ENCODE measurements around the gene MYL10. TPM values are rescaled to one million over a fixed set of nuclear protein-coding genes. Genes with fewer than 3 reads are reported as not detected.
"Not testable (repeated sequence)": the region's sequence is repeated elsewhere in the genome, so short reads cannot be mapped to it uniquely, and the experiment has no call there.

The MYL10 gene
- total RNA-seq, 2 experiments from 2014 or later: not detected

DNA sequence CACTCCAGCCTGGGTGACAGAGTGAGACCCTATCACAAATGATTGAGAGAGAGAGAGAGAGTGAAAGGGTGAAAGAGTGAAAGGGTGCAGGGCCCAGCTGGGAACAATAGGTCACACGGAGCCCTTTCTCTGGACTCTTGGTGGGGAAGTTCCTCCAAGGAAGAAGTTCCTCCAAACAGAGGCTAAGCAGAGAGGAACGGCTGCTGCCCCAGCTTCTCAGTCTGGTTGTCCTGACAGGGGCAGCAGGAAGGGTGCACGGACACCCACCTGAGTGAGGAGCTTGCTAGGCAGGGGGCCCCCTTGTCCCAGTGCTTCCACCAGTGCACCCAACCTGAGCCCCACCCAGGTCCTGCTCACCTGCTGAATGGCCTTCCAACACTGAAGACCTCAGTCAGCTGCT, 38.8 kb upstream of the MYL10 start:
- ATAC-seq: no peak
- Mint-ChIP-seq H3K27me3 (ENCODE audit: low read depth) (no peaks in the 10 kb centered on the region), H3K4me1 (ENCODE audit: low read depth) (no peaks in the 10 kb centered on the region), H3K4me3 (no peak overlapping the region), H3K36me3 (ENCODE audit: low read depth) (no peaks in the 10 kb centered on the region), H3K9me3 (ENCODE audit: insufficient read depth) (no peaks in the 10 kb centered on the region), H3K27ac (no peak overlapping the region)
- DNase-seq: no peak
- CTCF ChIA-PET: interaction anchor here (1.7 kb wide), 1 partner anchor 65 kb away, joined by 4 read pairs; no protein-coding TSS in a partner anchor
- POLR2A ChIA-PET: no interaction called here

DNA sequence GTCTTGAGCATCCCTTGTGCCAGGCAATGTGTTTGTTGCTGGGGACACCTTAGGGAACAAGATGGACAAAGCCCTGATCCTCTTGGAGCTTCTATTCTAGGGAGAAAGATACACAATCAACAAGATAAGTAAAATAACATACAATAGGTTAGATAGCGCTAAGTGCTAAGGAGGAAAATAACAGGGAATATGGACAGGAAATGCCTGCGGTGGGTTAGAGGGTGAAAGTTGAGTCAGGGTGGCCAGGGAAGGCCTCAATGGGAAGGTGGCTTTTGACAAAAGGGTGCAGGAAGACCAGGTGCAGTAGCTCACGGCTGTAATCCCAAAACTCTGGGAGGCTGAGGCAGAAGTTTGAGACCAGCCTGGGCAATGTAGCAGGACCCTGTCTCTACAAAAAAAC, 38.3 kb upstream of the MYL10 start:
- ATAC-seq: no peak

DNA sequence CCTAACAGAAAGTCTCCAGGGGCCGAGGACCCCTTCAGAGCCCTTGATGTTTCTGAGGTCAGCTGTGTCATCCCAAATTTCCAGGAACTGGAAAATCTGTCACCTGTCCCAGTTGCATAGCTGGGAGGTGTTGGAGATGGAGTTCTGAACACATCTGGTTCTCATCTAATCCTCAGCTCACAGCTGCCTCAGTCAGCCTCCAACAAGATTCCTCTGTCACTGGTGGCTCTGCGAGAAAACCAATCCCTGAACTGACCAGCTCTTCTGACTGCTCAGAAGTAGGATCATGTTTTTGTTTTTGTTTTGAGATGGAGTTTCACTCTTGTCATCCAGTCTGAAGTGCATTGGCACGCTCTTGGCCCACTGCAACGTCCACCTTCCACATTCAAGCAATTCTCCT, 37.6 kb upstream of the MYL10 start:
- DNase-seq: no peak
- no peaks in the 10 kb centered on the region for H3K27me3 Mint-ChIP-seq (ENCODE audit: low read depth)
- H3K9me3 Mint-ChIP-seq (ENCODE audit: insufficient read depth): no peaks in the 10 kb centered on the region
- CTCF ChIA-PET: interaction anchor here (1.7 kb wide), 1 partner anchor 64 kb away, joined by 4 read pairs; no protein-coding TSS in a partner anchor
- POLR2A ChIA-PET: no interaction called here
- H3K4me3 Mint-ChIP-seq: no peak overlapping the region
- no peaks in the 10 kb centered on the region for H3K4me1 Mint-ChIP-seq (ENCODE audit: low read depth)
- no peak for ATAC-seq
- H3K27ac Mint-ChIP-seq: no peak overlapping the region
- H3K36me3 Mint-ChIP-seq (ENCODE audit: low read depth): no peaks in the 10 kb centered on the region

More for the DNA sequence above, 38.3 kb upstream of the MYL10 start:
- H3K4me3 Mint-ChIP-seq: no peak overlapping the region
- H3K9me3 Mint-ChIP-seq (ENCODE audit: insufficient read depth): no peaks in the 10 kb centered on the region
- H3K4me1 Mint-ChIP-seq (ENCODE audit: low read depth): no peaks in the 10 kb centered on the region
- H3K36me3 Mint-ChIP-seq (ENCODE audit: low read depth): no peaks in the 10 kb centered on the region
- ChIA-PET CTCF (interaction anchor here (1.7 kb wide), 1 partner anchor 64 kb away, joined by 4 read pairs; no protein-coding TSS in a partner anchor), POLR2A (no interaction called here)
- H3K27me3 Mint-ChIP-seq (ENCODE audit: low read depth): no peaks in the 10 kb centered on the region
- H3K27ac Mint-ChIP-seq: no peak overlapping the region
- no peak for DNase-seq

GRCh38 chr7:101666293-101666692, 37.2 kb upstream of the MYL10 start:
- Mint-ChIP-seq H3K4me1 (ENCODE audit: low read depth) (no peaks in the 10 kb centered on the region), H3K27me3 (ENCODE audit: low read depth) (no peaks in the 10 kb centered on the region), H3K4me3 (no peak overlapping the region), H3K36me3 (ENCODE audit: low read depth) (no peaks in the 10 kb centered on the region), H3K27ac (no peak overlapping the region), H3K9me3 (ENCODE audit: insufficient read depth) (no peaks in the 10 kb centered on the region)
- DNase-seq: no peak
- ATAC-seq: no peak
- CTCF ChIA-PET: interaction anchor here (1.7 kb wide), 1 partner anchor 63 kb away, joined by 4 read pairs; no protein-coding TSS in a partner anchor
- POLR2A ChIA-PET: no interaction called here

GRCh38 chr7:101664893-101665471, 35.9 kb upstream of the MYL10 start:
- H3K9me3 Mint-ChIP-seq (ENCODE audit: insufficient read depth): no peaks in the 10 kb centered on the region
- no peak for DNase-seq

DNA sequence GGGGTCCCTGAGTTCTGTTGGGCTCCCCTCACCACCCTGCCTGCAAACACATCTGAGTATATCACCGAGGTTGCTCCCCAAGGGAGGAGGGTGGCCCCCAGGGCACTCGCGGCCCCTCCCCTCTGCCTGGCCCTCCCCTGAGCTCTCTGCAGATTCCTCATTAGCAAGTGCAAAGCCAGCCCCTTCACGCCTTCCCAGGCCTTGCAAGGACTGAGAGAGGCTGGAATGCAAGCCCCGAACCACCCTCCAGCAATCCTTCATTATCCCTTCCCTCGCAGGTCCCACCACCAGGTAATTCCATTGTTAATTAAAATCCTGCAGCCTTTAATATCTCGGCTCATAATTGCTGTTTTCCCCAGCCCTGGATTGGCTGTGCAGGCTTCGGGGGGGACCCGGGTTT, 35.3 kb upstream of the MYL10 start:
- Mint-ChIP-seq H3K27me3 (ENCODE audit: low read depth) (no peaks in the 10 kb centered on the region), H3K36me3 (ENCODE audit: low read depth) (no peaks in the 10 kb centered on the region), H3K9me3 (ENCODE audit: insufficient read depth) (no peaks in the 10 kb centered on the region), H3K4me3 (no peak overlapping the region), H3K27ac (no peak overlapping the region), H3K4me1 (ENCODE audit: low read depth) (no peaks in the 10 kb centered on the region)
- ATAC-seq: no peak
- POLR2A ChIA-PET: no interaction called here
- CTCF ChIA-PET: no interaction called here
- no peak for DNase-seq

More at GRCh38 chr7:101664893-101665471, 35.9 kb upstream of the MYL10 start:
- ATAC-seq: no peak
- ChIA-PET POLR2A (no interaction called here), CTCF (no interaction called here)
- no peak overlapping the region for H3K27ac Mint-ChIP-seq
- no peaks in the 10 kb centered on the region for H3K36me3 Mint-ChIP-seq (ENCODE audit: low read depth)
- H3K4me3 Mint-ChIP-seq: no peak overlapping the region
- H3K4me1 Mint-ChIP-seq (ENCODE audit: low read depth): no peaks in the 10 kb centered on the region
- no peaks in the 10 kb centered on the region for H3K27me3 Mint-ChIP-seq (ENCODE audit: low read depth)

- Mint-ChIP-seq H3K27ac (no peak overlapping the region), H3K9me3 (ENCODE audit: insufficient read depth) (no peaks in the 10 kb centered on the region), H3K36me3 (ENCODE audit: low read depth) (no peaks in the 10 kb centered on the region), H3K4me1 (ENCODE audit: low read depth) (no peaks in the 10 kb centered on the region), H3K4me3 (no peak overlapping the region), H3K27me3 (ENCODE audit: low read depth) (no peaks in the 10 kb centered on the region)
- DNase-seq (no peak), ATAC-seq (no peak)
- CTCF ChIA-PET: no interaction called here
- POLR2A ChIA-PET: no interaction called here
Measured at GRCh38 chr7:101663747-101664146, 34.7 kb upstream of the MYL10 start.

DNA sequence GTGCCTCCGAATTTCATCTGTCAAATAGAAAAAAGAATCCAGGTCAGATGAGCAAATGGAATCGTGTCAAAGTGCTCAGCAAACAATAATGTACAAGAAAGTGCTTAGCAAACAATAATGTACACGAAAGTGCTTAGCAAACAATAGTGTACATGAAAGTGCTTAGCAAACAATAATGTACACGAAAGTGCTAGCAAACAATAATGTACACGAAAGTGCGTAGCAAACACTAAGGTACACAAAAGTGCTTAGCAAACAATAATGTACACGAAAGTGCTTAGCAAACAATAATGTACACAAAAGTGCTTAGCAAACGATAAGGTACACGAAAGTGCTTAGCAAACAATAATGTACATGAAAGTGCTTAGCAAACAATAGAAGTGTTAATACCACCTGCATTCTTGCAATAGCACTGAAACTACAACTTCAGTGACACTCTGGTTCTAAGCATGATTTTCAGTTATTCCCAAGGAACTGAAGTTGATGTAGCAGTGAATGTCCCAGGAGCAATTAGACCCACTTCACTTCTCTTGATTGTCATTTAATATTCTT, 33.4 kb upstream of the MYL10 start:
- no peak overlapping the region for H3K27ac Mint-ChIP-seq
- ChIA-PET POLR2A (no interaction called here), CTCF (no interaction called here)
- DNase-seq (no peak), ATAC-seq (no peak)
- H3K9me3 Mint-ChIP-seq (ENCODE audit: insufficient read depth): no peaks in the 10 kb centered on the region
- H3K4me1 Mint-ChIP-seq (ENCODE audit: low read depth): no peaks in the 10 kb centered on the region
- H3K27me3 Mint-ChIP-seq (ENCODE audit: low read depth): no peaks in the 10 kb centered on the region
- no peak overlapping the region for H3K4me3 Mint-ChIP-seq
- H3K36me3 Mint-ChIP-seq (ENCODE audit: low read depth): no peaks in the 10 kb centered on the region

GRCh38 chr7:101659706-101660105, 30.6 kb upstream of the MYL10 start:
- H3K4me1 Mint-ChIP-seq (ENCODE audit: low read depth): no peaks in the 10 kb centered on the region
- no peaks in the 10 kb centered on the region for H3K9me3 Mint-ChIP-seq (ENCODE audit: insufficient read depth)
- H3K4me3 Mint-ChIP-seq: no peak overlapping the region
- H3K36me3 Mint-ChIP-seq (ENCODE audit: low read depth): no peaks in the 10 kb centered on the region
- ATAC-seq (no peak), DNase-seq (no peak)
- H3K27me3 Mint-ChIP-seq (ENCODE audit: low read depth): peaks cover 2% of the 10 kb centered on the region
- no peak overlapping the region for H3K27ac Mint-ChIP-seq
- ChIA-PET CTCF (interaction anchor here (1.9 kb wide), 1 partner anchor 9 kb away, joined by 4 read pairs; no protein-coding TSS in a partner anchor), POLR2A (no interaction called here)

DNA sequence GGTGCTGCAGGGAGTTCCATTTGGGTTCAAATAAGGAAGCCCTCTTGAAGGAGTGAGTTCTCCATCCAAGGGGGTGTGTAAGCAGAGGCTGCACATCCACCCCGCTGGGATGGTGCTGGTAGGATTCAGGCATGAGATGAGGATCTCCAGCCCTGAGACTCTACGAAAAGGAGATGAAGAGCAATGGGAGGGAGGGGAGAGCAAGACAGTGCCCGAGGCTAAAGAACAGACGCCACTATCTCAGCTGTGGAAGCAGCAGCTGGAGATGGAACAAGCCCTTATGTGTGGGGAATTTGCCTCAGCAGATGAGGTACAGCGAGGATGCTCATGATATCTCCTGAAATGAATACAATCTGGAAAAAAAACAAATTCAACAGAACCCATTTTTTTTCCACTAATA, 28.1 kb upstream of the MYL10 start:
- Mint-ChIP-seq H3K36me3 (ENCODE audit: low read depth) (no peaks in the 10 kb centered on the region), H3K9me3 (ENCODE audit: insufficient read depth) (no peaks in the 10 kb centered on the region), H3K4me1 (ENCODE audit: low read depth) (no peaks in the 10 kb centered on the region), H3K4me3 (no peak overlapping the region), H3K27ac (no peak overlapping the region), H3K27me3 (ENCODE audit: low read depth) (peaks cover 2% of the 10 kb centered on the region)
- no peak for ATAC-seq
- ChIA-PET CTCF (no interaction called here), POLR2A (no interaction called here)
- DNase-seq: no peak

DNA sequence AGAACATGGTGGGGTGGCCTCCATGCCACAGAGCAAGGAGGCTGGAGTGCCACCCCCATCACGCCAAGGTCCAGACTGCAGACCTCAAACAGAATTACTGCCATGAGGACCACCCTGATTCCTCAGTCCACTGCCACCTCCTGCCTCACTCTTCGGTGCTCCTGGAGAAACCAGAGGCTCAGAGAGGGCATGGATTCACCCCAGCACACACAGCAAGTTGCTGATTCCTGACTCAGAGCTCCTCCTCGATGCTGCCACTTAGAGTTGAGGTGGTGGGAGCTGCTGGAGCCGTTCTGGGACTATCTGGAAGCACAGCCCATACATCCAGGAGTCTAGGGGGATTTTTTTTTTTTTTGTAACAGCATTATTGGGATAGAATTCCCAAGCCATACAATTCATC, 22.0 kb upstream of the MYL10 start:
- H3K36me3 Mint-ChIP-seq (ENCODE audit: low read depth): no peaks in the 10 kb centered on the region
- H3K27me3 Mint-ChIP-seq (ENCODE audit: low read depth): peaks cover 2% of the 10 kb centered on the region
- no peaks in the 10 kb centered on the region for H3K4me1 Mint-ChIP-seq (ENCODE audit: low read depth)
- ChIA-PET CTCF (no interaction called here), POLR2A (no interaction called here)
- H3K9me3 Mint-ChIP-seq (ENCODE audit: insufficient read depth): no peaks in the 10 kb centered on the region
- H3K27ac Mint-ChIP-seq: no peak overlapping the region
- no peak overlapping the region for H3K4me3 Mint-ChIP-seq
- no peak for DNase-seq
- ATAC-seq: no peak

DNA sequence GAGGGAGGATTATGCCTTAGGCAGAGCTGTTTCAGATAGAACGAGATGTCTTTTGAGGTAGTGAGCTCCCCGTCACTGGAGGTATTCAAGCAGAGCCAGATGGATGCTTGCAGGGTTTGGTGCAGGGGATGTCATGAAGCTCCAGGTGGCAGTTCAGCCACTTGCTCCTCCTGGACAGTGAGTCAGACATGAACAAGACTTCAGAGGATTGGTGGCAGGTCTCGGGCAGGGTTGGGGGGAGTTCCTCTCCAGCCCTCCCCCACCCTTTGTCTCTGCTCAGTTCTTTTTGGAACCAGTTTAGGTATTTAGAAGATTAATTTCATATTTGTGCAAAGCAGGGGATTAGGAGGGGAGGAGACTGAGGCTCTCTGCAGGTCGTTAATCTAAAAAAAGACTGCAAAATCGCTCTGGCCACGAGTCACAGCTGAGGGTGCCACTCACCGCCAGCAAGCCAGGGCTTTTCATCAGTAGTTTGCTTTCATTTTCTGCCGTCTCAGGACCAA, 21.5 kb upstream of the MYL10 start:
- no peaks in the 10 kb centered on the region for H3K36me3 Mint-ChIP-seq (ENCODE audit: low read depth)
- peaks cover 2% of the 10 kb centered on the region for H3K27me3 Mint-ChIP-seq (ENCODE audit: low read depth)
- no peak for DNase-seq
- ChIA-PET CTCF (no interaction called here), POLR2A (no interaction called here)
- H3K4me1 Mint-ChIP-seq (ENCODE audit: low read depth): no peaks in the 10 kb centered on the region
- no peak for ATAC-seq
- no peak overlapping the region for H3K27ac Mint-ChIP-seq
- no peak overlapping the region for H3K4me3 Mint-ChIP-seq
- H3K9me3 Mint-ChIP-seq (ENCODE audit: insufficient read depth): no peaks in the 10 kb centered on the region

- H3K4me3 Mint-ChIP-seq; POLR2A ChIA-PET; H3K36me3 Mint-ChIP-seq (ENCODE audit: low read depth); ATAC-seq; H3K4me1 Mint-ChIP-seq (ENCODE audit: low read depth); H3K9me3 Mint-ChIP-seq (ENCODE audit: insufficient read depth); CTCF ChIA-PET; H3K27me3 Mint-ChIP-seq (ENCODE audit: low read depth); H3K27ac Mint-ChIP-seq; DNase-seq: not testable (repeated sequence)
Measured at GRCh38 chr7:101647876-101648275, 18.8 kb upstream of the MYL10 start.
